B cell (primary cell): ENCODE data around the gene FMN2. TPM values are rescaled to one million over a fixed set of nuclear protein-coding genes. Genes with fewer than 3 reads are reported as not detected.

Experiments
- ATAC-seq: fragments of 200-7000 bp; cut with Tn5 transposase; one replicate; pipeline ENCODE4 v1.10.0; 2021; ENCODE audit warnings: low read depth, mild to moderate bottlenecking, moderate number of reproducible peaks, moderate library complexity
- CTCF ChIA-PET: fragments of 350-600 bp; sonication (Branson Sonifier 250); formaldehyde crosslinking; loops from one replicate; lab custom pipeline; 2021; ENCODE audit warnings: antibody characterized with exemption, inconsistent platforms; lab: Charles Lee
- POLR2A ChIA-PET: fragments of 350-600 bp; sonication (Branson Sonifier 250); formaldehyde crosslinking; loops from one replicate; lab custom pipeline; 2021; ENCODE audit warnings: antibody characterized with exemption; lab: Charles Lee
- DNase-seq: peaks from one replicate; pipeline ENCODE4 v3.0.0; 2013
- H2AFZ ChIP-seq: 2 replicates; pipeline ENCODE4 v1.6.1; 2012; ENCODE audit warnings: mild to moderate bottlenecking, low read depth, low read length; ENCODE audit not compliant: insufficient read depth, poor library complexity, severe bottlenecking
- H3K27ac ChIP-seq, 2 donors: 1 replicate in 1 of 2; 2 replicates in 1 of 2; pipeline ENCODE4 v1.5.1; 2012 to 2013; ENCODE audit warnings: low read length in 2 of 2, mild to moderate bottlenecking in 2 of 2, moderate library complexity in 1 of 2
- H3K27me3 ChIP-seq, 4 experiments: fragments of 200-600 bp in 1 of 4; sonication (generic) in 1 of 4; replicated peaks in 1 of 4; 1 replicate in 2 of 4; 2 replicates in 2 of 4; pipeline versions ENCODE4 v1.6.1 to v1.7.0; 2013 to 2016; ENCODE audit warnings: low read length in 3 of 4, mild to moderate bottlenecking in 2 of 4, mixed read lengths in 1 of 4, moderate library complexity in 1 of 4; ENCODE audit not compliant: insufficient read depth in 4 of 4, control insufficient read depth in 3 of 4; ENCODE audit errors: control extremely low read depth in 1 of 4
- H3K36me3 ChIP-seq, 2 experiments: replicated peaks in 1 of 2; 1 replicate in 1 of 2; 2 replicates in 1 of 2; pipeline versions ENCODE4 v1.6.1 to v1.7.1; 2013; ENCODE audit warnings: low read length in 1 of 2; ENCODE audit not compliant: insufficient read depth in 2 of 2, control insufficient read depth in 1 of 2; ENCODE audit errors: control extremely low read depth in 1 of 2, extremely low read depth in 1 of 2
- H3K4me1 ChIP-seq, 2 donors: fragments of 200-600 bp in 1 of 2; sonication (generic) in 1 of 2; 1 replicate in 1 of 2; 2 replicates in 1 of 2; pipeline versions ENCODE4 v1.5.1 to v1.6.1; 2013 to 2017; ENCODE audit warnings: low read length in 2 of 2; ENCODE audit not compliant: control insufficient read depth in 2 of 2, insufficient read depth in 2 of 2
- H3K4me2 ChIP-seq: replicated peaks from 2 replicates; pipeline ENCODE3; 2012; ENCODE audit warnings: mild to moderate bottlenecking, low read depth, low read length; ENCODE audit not compliant: poor library complexity, severe bottlenecking
- H3K4me3 ChIP-seq, 5 experiments: fragments of 200-600 bp in 1 of 5; sonication (generic) in 1 of 5; 1 replicate in 3 of 5; 2 replicates in 2 of 5; pipeline versions ENCODE4 v1.5.1 to v1.7.0; 2011 to 2016; ENCODE audit warnings: low read length in 4 of 5, mild to moderate bottlenecking in 4 of 5, low read depth in 2 of 5, control low read depth in 1 of 5, moderate library complexity in 1 of 5; ENCODE audit not compliant: insufficient read depth in 1 of 5; ENCODE audit errors: control extremely low read depth in 1 of 5, extremely low read depth in 1 of 5
- H3K79me2 ChIP-seq: fragments of 200-600 bp; sonication (generic); one replicate; pipeline ENCODE4 v1.6.0; 2016; ENCODE audit warnings: low read length; ENCODE audit not compliant: control insufficient read depth, insufficient read depth
- H3K9ac ChIP-seq: fragments of 200-600 bp; sonication (generic); 2 replicates; pipeline ENCODE4 v1.6.1; 2017; ENCODE audit warnings: mild to moderate bottlenecking, low read length, moderate library complexity
- H3K9me3 ChIP-seq, 3 donors: one replicate each; pipeline versions ENCODE4 v1.6.1 to v1.7.1; 2013; ENCODE audit warnings: low read length in 2 of 3; ENCODE audit not compliant: control insufficient read depth in 2 of 3, insufficient read depth in 1 of 3; ENCODE audit errors: control extremely low read depth in 1 of 3
- H4K20me1 ChIP-seq: 2 replicates; pipeline ENCODE4 v1.6.0; 2012; ENCODE audit warnings: mild to moderate bottlenecking, low read length; ENCODE audit not compliant: insufficient read depth, control insufficient read depth, poor library complexity, severe bottlenecking
- H3K27ac Mint-ChIP-seq: one replicate; pipeline ENCODE4 v1.8.0; 2021; ENCODE audit warnings: mixed read lengths
- H3K27me3 Mint-ChIP-seq: one replicate; pipeline ENCODE4 v1.8.0; 2021; ENCODE audit warnings: mixed read lengths
- H3K4me1 Mint-ChIP-seq: one replicate; pipeline ENCODE4 v1.8.0; 2021; ENCODE audit warnings: mixed read lengths
- H3K4me3 Mint-ChIP-seq: one replicate; pipeline ENCODE4 v1.8.0; 2021; ENCODE audit warnings: mixed read lengths
- H3K9me3 Mint-ChIP-seq: one replicate; pipeline ENCODE4 v1.8.0; 2022; ENCODE audit warnings: mixed read lengths; ENCODE audit not compliant: insufficient read depth
- EZH2 ChIP-seq: IDR thresholded peaks from 2 replicates; pipeline ENCODE4 v1.6.1; 2012; ENCODE audit warnings: borderline replicate concordance, low read depth, mild to moderate bottlenecking, moderate library complexity, low read length; ENCODE audit not compliant: insufficient read depth, poor library complexity, severe bottlenecking
- WGBS: methylation state at CpG from one replicate; pipeline ENCODE4 v1.1.5; 2013; ENCODE audit warnings: missing lambda C conversion rate; ENCODE audit not compliant: insufficient coverage; 5-methylcytosine and 5-hydroxymethylcytosine counted together
- intact Hi-C: fragments of 100-400 bp; cut with micrococcal nuclease; formaldehyde crosslinking; loops from one replicate; pipeline ENCODE4 v1.10.0; 2022
- polyA plus RNA-seq: library from polyadenylated mRNA; depleted of rRNA; stranded (reverse); fragments of >200 nt; gene quantifications from 2 replicates; pipeline ENCODE4 v1.2.3, GENCODE V29; 2012
- total RNA-seq, 2 donors: library from RNA; stranded (reverse); fragments of 120-200 nt in 1 of 2; gene quantifications; 1 replicate in 1 of 2; 2 replicates in 1 of 2; pipeline versions ENCODE4 v1.2.3 to v1.2.4, GENCODE V29; 2013 to 2022
- TF ChIP-seq, protein P1 (sequence below): fragments of 200-600 bp; IDR thresholded peaks from one replicate; pipeline ENCODE4 v1.8.0; 2022; ENCODE audit warnings: antibody characterized with exemption, mild to moderate bottlenecking

FMN2 gene
- total and polyA plus RNA-seq, 2 donors (not counting 1 experiment from before 2014, with no cell fraction given): not detected

DNA sequence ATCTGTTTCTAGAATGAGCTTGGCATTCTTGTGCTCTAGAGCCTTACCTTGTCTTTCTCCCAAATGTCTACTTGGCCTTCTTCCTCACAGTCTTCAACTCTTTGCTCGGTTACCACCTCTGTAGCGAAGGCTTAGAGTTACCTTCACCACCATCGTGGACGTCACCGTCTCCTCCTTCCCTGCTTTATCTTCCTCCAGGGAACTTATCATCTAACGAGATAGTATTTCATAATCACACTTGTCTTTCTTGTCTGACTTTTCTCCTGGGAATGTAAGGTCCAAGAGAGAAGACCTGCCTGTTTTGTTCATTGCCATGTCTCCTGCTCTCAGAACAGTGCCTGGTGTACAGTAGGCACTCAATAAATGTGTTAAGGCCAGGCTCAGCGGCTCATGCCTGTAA, 404.7 kb downstream of the FMN2 start:
- no peak for DNase-seq
- TF ChIP-seq, protein P1, sequence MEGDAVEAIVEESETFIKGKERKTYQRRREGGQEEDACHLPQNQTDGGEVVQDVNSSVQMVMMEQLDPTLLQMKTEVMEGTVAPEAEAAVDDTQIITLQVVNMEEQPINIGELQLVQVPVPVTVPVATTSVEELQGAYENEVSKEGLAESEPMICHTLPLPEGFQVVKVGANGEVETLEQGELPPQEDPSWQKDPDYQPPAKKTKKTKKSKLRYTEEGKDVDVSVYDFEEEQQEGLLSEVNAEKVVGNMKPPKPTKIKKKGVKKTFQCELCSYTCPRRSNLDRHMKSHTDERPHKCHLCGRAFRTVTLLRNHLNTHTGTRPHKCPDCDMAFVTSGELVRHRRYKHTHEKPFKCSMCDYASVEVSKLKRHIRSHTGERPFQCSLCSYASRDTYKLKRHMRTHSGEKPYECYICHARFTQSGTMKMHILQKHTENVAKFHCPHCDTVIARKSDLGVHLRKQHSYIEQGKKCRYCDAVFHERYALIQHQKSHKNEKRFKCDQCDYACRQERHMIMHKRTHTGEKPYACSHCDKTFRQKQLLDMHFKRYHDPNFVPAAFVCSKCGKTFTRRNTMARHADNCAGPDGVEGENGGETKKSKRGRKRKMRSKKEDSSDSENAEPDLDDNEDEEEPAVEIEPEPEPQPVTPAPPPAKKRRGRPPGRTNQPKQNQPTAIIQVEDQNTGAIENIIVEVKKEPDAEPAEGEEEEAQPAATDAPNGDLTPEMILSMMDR: no peak
- TF ChIP-seq EZH2: no peak
- H3K4me2 ChIP-seq: no peak overlapping the region
- Mint-ChIP-seq H3K27ac (no peak overlapping the region), H3K27me3 (no peaks in the 10 kb centered on the region), H3K4me1 (no peaks in the 10 kb centered on the region), H3K4me3 (no peak overlapping the region), H3K9me3 (no peaks in the 10 kb centered on the region)
- no peaks in the 10 kb centered on the region for H3K4me1 ChIP-seq
- peaks cover 0 to 18% (median 0%) of the 10 kb centered on the region in 3 donors for H3K9me3 ChIP-seq
- H4K20me1 ChIP-seq: no peaks in the 10 kb centered on the region
- no peaks in the 10 kb centered on the region for H3K36me3 ChIP-seq
- H3K79me2 ChIP-seq: no peaks in the 10 kb centered on the region
- intact Hi-C loops: no loop called here
- ChIA-PET CTCF (no interaction called here), POLR2A (no interaction called here)
- no peak overlapping the region for H3K9ac ChIP-seq
- ATAC-seq: no peak
- no peak overlapping the region for H2AFZ ChIP-seq
- no peak overlapping the region for H3K4me3 ChIP-seq
- 93% methylated on average over 6 of the region's 7 CpGs for WGBS
- no peak overlapping the region for H3K27ac ChIP-seq
- no peaks in the 10 kb centered on the region for H3K27me3 ChIP-seq

DNA sequence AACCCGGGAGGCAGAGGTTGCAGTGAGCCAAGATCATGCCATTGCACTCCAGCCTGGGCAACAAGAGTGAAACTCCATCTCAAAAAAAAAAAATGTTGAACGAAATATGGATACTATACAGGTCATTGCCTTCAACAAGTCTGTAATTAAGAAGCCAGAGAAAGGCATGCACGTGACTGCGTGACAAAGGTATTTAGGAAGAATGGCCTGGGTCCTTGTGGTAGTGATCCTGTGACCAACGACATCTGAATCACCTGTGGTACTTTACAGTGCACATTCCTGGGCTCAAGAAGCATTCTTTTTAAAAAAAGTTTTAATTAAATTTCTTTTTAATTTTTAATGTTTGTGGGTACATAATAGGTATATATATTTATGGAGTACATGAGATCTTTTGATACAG, 405.3 kb downstream of the FMN2 start:
- Histone ChIP-seq H3K27ac (no peak overlapping the region), H3K9ac (no peak overlapping the region), H2AFZ (no peak overlapping the region), H3K4me3 (no peak overlapping the region), H4K20me1 (no peaks in the 10 kb centered on the region), H3K4me1 (no peaks in the 10 kb centered on the region), H3K9me3 (peaks cover 0 to 18% (median 0%) of the 10 kb centered on the region in 3 donors), H3K27me3 (no peaks in the 10 kb centered on the region), H3K36me3 (no peaks in the 10 kb centered on the region), H3K79me2 (no peaks in the 10 kb centered on the region), H3K4me2 (no peak overlapping the region)
- ATAC-seq (no peak), DNase-seq (no peak)
- Mint-ChIP-seq H3K4me3 (no peak overlapping the region), H3K27me3 (no peaks in the 10 kb centered on the region), H3K27ac (no peak overlapping the region), H3K4me1 (no peaks in the 10 kb centered on the region), H3K9me3 (no peaks in the 10 kb centered on the region)
- TF ChIP-seq, protein P1: no peak
- no peak for TF ChIP-seq EZH2
- WGBS: 93% methylated on average over 3 of the region's 5 CpGs
- ChIA-PET POLR2A (no interaction called here), CTCF (no interaction called here)
- intact Hi-C loops: no loop called here
